HG03354 (cell line): ENCODE measurements around the gene RGSL1.
"Not testable (repeated sequence)": the region's sequence is repeated elsewhere in the genome, so short reads cannot be mapped to it uniquely, and the experiment has no call there.

Experiments used
- ATAC-seq: cut with Tn5 transposase; IDR thresholded peaks from one replicate; pipeline ENCODE4 v1.9.1; 2021; ENCODE audit warnings: mild to moderate bottlenecking; ENCODE audit not compliant: unreplicated experiment, poor library complexity, severe bottlenecking

The RGSL1 gene

DNA sequence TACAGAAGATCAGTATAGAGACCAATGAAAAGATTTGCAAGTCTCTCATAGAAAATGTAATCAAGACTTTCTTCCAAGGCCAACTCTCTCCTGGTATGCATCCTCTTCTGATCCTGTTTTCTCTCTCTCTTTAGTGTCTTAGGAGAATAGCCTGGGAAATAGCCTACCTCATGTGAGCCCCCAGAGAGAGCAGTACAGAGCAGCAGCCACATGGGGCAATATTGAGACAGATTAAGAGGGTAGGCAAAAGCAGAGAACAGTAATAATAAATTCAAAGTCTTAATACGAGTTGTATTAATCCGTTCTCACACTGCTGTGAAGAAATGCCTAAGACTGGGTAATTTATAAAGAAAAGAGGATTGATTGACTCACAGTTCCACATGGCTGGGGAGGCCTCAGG is 77.7 kb downstream of the RGSL1 start:
- ATAC-seq: no peak

DNA sequence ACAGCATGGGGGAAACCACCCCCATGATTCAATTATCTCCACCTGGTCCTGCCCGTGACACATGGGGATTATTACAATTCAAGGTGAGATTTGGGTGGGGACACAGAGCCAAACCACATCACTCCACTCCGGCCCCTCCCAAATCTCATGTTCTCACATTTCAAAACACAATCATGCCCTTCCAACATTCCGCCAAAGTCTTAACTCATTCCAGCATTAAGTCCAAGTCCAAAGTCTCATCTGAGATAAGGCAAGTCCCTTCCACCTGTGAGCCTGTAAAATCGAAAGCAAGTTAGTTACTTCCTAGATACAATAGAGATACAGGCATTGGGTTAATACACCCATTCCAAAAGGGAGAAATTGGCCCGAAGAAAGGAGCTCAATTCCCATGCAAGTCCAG is 78.3 kb downstream of the RGSL1 start:
- ATAC-seq: not testable (repeated sequence)

DNA sequence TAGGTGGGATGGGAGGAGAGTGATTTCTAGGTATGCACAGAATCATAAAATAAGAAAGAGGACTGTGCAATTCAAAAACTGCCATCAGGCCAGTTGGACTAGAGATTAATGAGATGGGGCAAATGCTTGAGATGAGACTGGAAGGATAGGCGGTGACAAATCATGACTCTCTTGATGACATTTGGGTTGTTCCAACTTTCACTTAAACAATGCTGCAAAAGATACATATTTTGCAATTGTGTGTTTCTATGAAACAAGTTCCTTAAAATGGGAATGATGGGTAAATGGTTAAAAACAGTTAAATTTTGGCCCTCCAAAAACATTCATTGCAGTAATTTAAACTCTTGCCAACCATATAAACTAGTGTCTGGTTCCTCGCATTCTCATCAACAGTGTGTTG is 84.0 kb downstream of the RGSL1 start:
- ATAC-seq: no peak

DNA sequence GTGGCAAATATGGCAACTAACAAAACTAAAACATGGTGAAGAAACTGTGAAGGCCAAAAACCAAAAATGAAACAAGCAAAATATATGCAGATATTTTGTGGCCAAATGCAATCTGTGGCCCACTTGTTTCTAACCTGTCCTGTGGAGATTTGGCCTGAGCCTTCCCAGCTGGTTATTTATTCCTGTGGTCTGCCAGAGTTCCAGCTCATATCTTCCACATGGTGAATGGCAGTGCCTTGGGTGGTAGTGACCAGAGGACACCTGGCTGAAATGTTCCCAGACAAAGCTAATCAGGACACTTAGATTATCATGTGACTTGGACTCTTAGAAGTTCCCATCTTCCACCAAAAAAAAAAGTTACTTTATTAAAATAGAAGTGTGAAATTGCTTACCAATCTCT is 99.4 kb downstream of the RGSL1 start:
- ATAC-seq: no peak

DNA sequence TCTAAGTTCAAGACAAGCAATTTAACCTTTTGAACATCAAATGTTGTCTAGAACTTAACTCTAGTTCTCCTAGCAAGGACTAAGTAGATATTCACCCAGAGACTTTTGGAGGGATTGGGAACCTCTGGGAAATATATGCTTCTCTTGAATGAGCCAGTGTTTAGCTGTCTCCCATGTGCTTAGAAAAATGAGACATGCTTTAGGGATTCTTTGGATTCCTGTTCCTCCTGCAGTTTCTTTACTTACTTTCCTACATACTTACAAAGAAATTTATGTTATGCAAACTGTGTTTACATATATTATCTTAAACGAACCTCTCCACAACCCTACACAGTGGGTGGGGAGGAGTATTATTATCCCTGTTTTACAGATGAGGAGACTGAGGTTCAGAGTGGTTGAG is 99.9 kb downstream of the RGSL1 start:
- no peak for ATAC-seq

DNA sequence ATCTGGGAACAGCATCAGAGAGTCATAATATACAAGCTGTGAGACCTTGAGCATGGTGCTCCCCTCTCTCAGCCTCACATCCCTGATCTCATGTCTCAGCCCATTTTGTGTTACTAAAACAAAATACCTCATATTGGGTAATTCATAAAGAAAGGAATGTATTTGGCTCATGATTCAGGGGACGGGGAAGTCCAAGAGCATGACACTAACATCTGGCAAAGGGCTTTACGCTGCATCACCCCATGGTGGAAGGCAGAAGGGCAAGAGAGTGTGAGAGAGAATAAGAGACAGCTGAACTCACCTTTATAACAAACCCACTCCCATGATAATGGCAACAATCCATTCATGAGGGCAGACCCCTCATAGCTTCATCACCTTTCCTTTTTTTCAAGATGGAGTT is 102.6 kb downstream of the RGSL1 start:
- ATAC-seq: no peak

DNA sequence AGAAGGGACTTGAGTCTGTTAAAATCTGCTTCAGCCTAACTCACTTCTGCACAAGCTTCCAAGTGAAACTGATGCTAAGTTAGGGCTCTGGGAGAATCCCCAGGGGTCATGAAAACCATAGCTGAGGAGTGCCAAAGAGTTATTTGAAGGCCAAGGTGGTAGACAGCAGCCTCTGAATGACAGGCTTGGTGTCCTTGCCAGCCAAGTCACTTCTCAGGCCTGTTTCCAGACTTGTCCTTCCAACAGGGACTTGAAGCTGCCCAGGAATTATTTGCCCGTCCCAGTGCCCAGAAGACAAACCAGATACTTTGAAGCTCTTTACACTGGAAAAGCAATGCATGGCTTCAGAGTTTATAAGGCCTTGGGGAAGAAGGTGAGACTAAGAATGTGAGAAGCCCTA is 105.5 kb downstream of the RGSL1 start:
- ATAC-seq: no peak

DNA sequence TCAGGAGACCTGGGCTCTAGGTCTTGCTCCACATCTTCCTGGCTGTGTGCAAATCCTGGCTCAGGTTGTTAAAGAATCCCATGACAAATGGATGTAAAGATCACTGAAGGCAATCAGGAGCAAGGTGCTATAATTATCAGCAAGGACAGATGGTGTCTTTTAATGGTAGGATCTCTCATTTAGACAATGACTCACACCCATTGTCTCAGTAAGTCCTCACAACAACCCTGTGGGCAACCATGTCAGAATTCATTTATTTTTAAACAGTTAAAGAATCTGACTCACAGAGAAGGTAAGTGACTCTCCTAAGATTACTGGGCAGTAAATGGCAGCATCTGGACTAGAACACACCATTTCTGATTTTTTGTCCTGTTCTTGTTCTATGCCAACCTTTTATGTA is 106.3 kb downstream of the RGSL1 start:
- no peak for ATAC-seq

DNA sequence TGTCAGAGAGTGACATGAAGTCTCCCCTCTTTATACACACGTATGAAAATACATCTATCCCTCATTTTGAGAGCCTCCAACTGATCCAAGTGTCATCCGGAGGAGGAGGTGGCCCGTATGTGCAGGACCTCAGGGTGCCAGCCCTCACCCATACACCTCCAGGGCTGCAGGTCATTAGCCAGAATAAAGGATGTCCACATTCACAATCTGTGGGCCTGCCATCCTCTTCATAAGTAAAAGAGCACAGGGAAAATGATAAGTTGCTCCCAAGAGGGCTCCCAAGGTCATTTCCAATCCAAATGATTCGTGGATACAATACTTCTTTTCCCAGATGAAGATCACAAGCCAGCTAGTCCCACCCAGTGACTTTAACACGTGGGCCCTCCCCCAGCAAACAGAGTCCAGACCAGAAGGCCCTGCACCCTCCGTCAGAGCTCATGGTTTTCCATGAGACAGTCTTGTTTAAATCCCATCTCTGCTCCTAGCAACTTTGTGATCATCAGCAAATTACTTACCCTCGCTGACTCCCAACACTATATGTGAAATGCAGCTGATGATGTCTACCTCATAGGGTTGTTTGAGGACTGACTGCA is 110.5 kb downstream of the RGSL1 start:
- ATAC-seq: no peak

DNA sequence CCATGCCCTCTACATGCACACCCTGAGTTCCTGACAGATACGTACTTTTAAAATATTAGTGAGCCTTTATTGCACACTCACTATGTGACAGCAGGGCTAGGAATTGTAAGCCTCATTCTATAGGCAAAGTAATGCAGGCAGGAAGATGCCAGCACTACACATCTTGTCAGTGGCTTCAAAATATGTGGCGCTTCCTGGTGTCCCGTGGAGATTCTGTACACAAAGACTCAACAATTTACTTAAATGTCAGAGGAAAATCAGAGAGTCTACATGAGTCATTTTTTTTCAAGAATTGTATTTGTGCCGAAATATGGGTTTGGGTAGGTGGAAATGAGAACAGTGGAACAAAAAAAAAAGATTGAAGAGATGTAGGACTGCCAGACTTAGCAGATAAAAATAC is 111.5 kb downstream of the RGSL1 start:
- no peak for ATAC-seq

DNA sequence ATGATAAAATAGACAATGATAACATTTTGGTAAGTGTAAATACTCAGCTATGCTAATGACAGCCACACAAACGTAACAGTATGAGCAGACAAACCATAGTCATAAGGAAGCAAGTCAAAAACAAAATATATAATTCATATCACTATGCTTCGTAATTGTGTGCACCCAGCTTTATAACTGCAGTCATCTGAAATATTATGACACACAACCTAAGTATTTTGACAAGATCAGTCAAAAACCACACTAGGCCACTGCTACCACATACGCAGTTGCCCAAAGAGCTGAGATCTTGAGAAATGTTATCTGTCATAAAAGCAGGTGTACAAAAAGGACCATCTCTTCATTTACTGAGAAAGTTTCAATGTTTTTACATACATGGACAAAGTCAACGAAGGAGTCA is 113.1 kb downstream of the RGSL1 start:
- no peak for ATAC-seq

DNA sequence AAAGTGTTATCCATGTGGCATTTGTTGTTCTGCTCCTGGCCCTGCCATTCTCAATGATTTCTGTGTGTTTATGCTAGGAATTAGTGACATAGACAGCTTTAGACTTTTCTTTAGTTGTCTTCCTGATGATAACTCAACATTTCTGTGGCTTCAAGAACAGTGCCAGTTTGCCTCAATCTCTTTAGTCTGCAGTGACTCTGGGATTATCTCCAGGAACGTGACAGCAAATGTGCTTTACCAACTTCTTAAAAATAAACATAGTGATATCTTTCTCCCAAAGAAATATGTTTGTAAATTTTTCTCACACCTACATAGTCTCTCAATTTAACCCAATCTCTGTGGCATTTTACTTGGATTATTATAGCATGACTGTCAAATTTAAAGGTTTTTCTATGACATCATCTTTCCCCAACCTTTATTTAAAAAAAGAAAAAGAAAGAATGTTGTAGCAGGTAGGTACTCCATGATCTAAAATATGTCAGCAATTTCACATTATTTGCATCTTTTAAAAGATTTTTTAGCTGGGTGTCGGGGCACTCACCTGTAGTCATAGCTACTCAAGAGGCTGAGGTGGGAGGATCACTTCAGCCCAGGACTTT is 114.6 kb downstream of the RGSL1 start:
- no peak for ATAC-seq

DNA sequence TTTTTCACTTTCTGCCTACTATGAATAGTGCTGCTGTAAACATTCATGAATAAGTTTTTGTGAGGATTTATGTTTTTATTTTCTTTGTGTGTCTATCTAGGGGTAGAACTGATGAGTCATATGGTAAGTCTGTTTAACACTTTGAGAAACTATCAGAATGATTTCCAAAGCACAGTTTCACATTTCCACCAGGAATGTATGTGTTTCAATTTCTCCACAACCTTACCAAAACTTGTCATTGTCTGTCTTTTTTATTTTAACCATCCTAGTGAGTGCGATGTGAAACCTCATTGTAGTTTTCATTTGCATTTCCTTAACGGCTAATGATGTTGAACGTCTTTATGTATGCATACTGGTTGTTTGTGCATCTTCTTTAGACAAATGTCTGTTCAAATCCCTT is 115.6 kb downstream of the RGSL1 start:
- ATAC-seq: no peak

DNA sequence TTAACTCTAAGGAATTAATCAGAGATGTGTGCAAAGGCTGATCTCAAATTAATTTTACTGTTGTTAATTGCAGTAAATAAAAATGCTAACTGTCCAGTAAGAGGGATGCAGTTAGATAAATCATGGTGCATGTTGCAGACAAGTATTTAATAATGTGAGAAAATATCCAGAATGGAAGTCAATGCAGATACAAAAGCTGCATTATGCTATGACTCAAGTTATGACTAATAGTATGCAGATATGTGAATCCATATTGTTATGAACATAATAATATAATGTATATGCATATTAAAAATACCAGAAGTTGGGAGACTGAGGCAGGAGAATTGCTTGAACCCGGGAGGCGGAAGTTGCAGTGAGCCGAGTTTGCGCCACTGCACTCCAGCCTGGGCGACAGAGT is 117.7 kb downstream of the RGSL1 start:
- ATAC-seq: no peak

DNA sequence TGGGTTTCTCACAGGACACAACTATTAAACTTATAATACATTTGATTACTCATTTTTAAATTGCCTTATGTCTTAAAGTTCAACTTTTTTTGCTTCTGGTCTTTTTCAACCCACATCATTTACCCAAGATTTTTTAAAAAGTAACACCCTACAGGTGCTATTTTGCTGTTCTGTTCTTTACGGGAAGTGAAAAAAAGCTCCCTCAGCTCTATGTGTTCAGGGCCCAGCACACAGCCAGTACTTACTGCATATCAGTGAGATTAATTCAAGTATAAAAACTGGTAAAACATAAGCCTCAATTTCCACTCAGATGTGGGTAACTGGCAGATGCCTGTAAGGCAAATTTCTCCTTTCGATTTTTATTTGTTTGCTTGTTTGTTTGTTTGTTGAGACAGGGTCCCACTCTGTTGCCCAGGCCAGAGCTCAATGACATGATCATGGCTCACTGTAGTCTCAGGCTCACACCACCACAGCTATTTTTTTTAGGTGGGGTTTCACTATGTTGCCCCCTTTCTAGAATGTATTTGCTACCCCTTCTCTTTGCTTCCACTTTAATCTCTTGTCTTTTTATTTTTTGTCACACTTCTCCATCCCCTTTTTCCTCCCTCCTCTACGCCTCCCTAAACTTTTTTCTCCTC is 118.8 kb downstream of the RGSL1 start:
- ATAC-seq: no peak

DNA sequence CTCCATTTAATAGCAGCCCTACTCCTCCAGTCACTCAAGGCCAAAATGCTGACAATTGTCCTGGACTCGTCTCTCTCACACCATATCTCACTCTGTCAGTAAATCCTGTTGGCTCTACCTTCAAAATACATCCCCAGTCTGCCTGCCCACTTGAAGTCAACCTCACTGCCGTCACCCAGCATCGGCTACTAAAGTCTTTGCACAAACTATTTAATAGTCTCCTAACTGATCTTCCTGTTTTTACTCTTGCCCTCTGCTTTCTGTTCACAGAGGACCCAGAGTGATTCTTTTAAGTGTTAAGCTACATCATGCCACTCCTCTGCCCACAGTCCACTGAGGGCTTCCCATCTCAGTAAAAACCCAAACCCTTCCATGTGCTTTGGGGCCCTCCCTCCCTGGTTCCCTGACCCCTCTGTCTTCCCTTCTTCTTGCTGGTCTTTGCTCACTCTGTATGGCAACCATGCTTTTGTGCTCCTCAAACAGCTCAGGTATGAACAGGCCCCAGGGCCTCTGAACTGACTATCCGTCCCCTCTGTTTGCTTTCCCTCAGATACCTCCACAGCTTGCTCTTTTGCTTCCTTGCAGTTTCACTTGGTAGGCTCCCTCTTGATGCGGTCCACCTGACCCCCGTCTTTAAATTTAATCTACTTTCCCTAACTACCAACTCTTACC is 120.1 kb downstream of the RGSL1 start:
- ATAC-seq: no peak

DNA sequence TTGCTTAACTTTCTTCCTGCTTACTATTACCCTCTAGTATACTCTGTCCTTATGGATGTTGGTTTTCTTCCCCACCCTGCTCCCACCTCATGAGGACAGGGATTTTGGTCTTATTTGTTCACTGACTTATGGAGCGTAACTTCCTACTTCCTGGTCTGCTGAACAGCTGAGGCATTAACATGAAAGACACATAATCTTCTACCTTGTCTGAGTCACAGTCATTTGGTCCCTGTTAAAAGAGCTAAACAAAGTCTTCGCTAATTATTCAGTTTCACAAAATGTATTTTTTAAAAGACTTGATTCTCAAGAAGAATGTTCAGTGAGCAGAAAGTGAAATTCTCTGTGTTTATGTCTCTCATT is 120.6 kb downstream of the RGSL1 start:
- ATAC-seq: no peak

DNA sequence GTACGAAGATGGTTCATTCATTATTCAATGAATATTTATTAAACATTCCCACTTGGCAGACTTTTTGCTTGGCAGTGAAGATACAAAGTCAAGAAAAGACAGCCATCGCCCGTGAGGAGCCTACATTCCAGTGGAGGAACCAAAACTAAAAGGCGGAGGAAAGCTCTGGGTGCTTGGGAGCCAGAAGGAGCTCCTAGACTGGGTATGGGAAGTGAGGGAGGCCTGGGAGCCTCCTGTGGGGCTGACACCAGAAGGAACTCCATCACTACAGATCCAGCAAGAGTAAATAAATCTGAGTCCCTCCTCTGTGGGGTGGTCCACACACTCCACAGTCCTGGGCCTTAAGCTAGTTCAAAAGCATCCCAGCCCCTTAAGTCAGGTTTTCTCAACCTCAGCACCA is 124.2 kb downstream of the RGSL1 start:
- ATAC-seq: no peak

DNA sequence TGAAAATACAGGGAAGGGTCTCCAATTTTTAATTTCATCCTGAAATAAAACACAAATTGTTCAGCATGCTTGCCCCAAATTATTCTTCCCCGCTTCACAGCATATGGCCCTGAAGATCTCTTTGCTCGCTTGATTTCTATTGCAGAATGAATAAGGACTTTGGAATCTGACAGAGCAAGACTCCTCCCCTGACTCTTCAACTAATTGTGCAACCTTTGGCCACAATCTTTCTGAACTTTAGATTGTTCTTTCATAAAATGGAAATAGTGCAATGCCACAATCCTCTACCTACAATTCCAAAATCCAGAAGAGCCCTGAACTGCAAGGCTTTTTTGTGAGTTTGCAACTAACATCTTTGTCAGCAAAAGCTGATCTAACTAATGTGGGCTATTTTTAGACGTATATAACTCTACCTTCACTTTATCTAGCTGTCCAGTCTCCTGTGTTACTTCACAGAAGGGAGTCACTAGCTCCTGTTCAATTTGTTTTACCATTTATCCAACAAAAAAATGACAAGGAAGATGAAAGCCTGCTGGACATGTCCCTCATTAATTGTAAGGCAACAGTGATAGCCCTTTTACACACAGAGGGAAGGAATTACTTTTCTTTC is 125.7 kb downstream of the RGSL1 start:
- ATAC-seq: no peak

DNA sequence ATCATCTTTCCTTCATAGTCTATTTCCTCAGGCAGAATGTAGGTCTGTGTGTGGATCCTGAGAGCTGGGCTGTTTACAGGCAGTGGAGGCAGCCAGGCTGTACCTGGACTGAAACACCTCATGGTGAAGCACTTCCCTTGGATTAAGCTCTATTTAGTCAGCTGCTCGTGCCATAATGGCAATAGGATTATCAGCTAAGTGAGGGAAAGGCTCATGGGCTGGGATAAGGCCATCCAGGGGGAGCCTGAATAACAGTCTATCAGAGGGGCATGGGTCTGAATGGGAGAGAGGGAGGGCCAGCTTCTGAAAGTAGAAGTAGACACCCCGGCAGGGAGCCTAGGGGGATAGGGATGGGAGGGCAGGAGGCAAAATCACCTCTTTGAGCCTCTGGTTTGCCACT is 130.8 kb downstream of the RGSL1 start:
- ATAC-seq: no peak

DNA sequence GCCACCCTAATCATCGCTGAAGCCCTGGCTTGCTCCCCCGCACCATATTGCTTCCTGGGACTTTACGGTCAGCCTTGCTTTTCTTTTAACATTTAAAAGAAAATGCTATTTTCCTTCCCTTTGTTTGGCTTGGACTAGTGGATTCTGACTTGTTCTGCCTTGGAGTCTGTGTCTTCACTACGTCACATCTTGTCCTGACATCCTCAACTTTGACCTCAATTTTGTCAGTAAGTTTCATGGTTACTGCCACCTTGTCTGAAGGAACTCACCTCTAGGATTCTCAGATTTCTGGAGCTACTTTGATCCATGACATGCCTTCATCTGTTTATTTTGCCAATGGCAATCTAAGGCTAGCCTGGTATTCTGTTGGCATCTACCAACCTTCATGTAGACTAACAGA is 134.8 kb downstream of the RGSL1 start:
- no peak for ATAC-seq
